GM12878 (cell line): ENCODE results near the gene MCTP2. TPM values are rescaled to one million over a fixed set of nuclear protein-coding genes. Genes with fewer than 3 reads are reported as not detected.

Experiments used
- ATAC-seq: fragments of 200-7000 bp; cut with Tn5 transposase; 3 replicates; pipeline ENCODE4 v1.9.1; 2020; ENCODE audit warnings: mild to moderate bottlenecking, moderate library complexity
- BruUV-seq: library from RNA; stranded (reverse); fragments of 400-500 nt; replicated peaks from 2 replicates; lab custom pipeline; 2021; lab: Mats Ljungman, UMichigan
- CTCF ChIA-PET: fragments of 300-600 bp; sonication (Branson Sonifier 250); formaldehyde crosslinking; extraction: SDS; loops from one replicate; lab custom pipeline; 2021; ENCODE audit warnings: inconsistent platforms; lab: Yijun Ruan, JAX
- POLR2A ChIA-PET: fragments of 350-600 bp; formaldehyde crosslinking; extraction: SDS; loops from one replicate; lab custom pipeline; 2021; ENCODE audit warnings: inconsistent platforms; lab: Charles Lee
- RAD21 ChIA-PET: fragments of 300-600 bp; sonication (Branson Sonifier 250); formaldehyde crosslinking; loops from one replicate; lab custom pipeline; 2023; ENCODE audit warnings: antibody characterized with exemption; ENCODE audit not compliant: unreplicated experiment; lab: Charles Lee
- SMC1A ChIA-PET: fragments of 300-600 bp; sonication (Branson Sonifier 250); formaldehyde crosslinking; loops from one replicate; lab custom pipeline; 2023; ENCODE audit not compliant: unreplicated experiment, uncharacterized antibody; lab: Charles Lee
- DNase-seq: peaks from one replicate; pipeline ENCODE4 v3.0.0-alpha.2; 2011; ENCODE audit warnings: low read depth, low spot score
- FAIRE-seq: peaks from 3 replicates; lab custom pipeline; 2011; peaks lifted over from hg19 to GRCh38; lab: Jason Lieb, UNC
- H2AFZ ChIP-seq: 2 replicates; pipeline ENCODE4 v1.6.0; 2011; ENCODE audit warnings: low read depth, low read length, control low read depth; ENCODE audit not compliant: control insufficient read depth
- H3K27ac ChIP-seq: 2 replicates; pipeline ENCODE4 v1.5.1; 2011; ENCODE audit warnings: control low read depth; ENCODE audit not compliant: control insufficient read depth, insufficient read depth
- H3K27me3 ChIP-seq, 2 experiments: replicated peaks in 1 of 2; 2 replicates each; pipeline versions ENCODE4 v1.6.0 to v1.6.1; 2011; ENCODE audit warnings: low read length in 1 of 2; ENCODE audit not compliant: control insufficient read depth in 2 of 2, insufficient read depth in 2 of 2
- H3K36me3 ChIP-seq, 2 experiments: 2 replicates each; pipeline ENCODE4 v1.5.1; 2011; ENCODE audit warnings: low read length in 1 of 2; ENCODE audit not compliant: control insufficient read depth in 2 of 2, insufficient read depth in 2 of 2
- H3K4me1 ChIP-seq: 2 replicates; pipeline ENCODE4 v1.6.1; 2011; ENCODE audit warnings: mild to moderate bottlenecking, low read length, moderate library complexity, mixed read lengths; ENCODE audit not compliant: control insufficient read depth, insufficient read depth
- H3K4me2 ChIP-seq: 2 replicates; pipeline ENCODE4 v1.6.0; 2011; ENCODE audit warnings: control low read depth; ENCODE audit not compliant: control insufficient read depth, insufficient read depth
- H3K4me3 ChIP-seq: fragments of 200-600 bp; sonication (generic); 2 replicates; pipeline ENCODE4 v1.5.1; 2016
- H3K79me2 ChIP-seq: 2 replicates; pipeline ENCODE4 v1.6.0; 2011; ENCODE audit warnings: low read length; ENCODE audit not compliant: control insufficient read depth, insufficient read depth
- H3K9ac ChIP-seq: 2 replicates; pipeline ENCODE4 v1.8.0; 2011; ENCODE audit warnings: low read length, control low read depth, mixed read lengths; ENCODE audit not compliant: control insufficient read depth, insufficient read depth
- H3K9me3 ChIP-seq: replicated peaks from 3 replicates; pipeline ENCODE4 v1.5.1; 2011; ENCODE audit warnings: mild to moderate bottlenecking, low read length; ENCODE audit not compliant: control insufficient read depth, insufficient read depth
- H4K20me1 ChIP-seq: 2 replicates; pipeline ENCODE4 v1.6.0; 2011; ENCODE audit not compliant: control insufficient read depth, insufficient read depth
- CBX3 ChIP-seq: fragments of 200-600 bp; sonication (generic); IDR thresholded peaks from 2 replicates; pipeline ENCODE4 v1.6.1; 2016; ENCODE audit warnings: low read depth, borderline replicate concordance
- ETV6 ChIP-seq, 2 experiments: fragments of 450-650 bp in 1 of 2; IDR thresholded peaks in 1 of 2; conservative IDR thresholded peaks in 1 of 2; 2 replicates each; pipeline ENCODE4 v1.6.1; 2014; ENCODE audit warnings: antibody characterized with exemption in 1 of 2, borderline replicate concordance in 1 of 2, low read depth in 1 of 2, mild to moderate bottlenecking in 1 of 2, moderate library complexity in 1 of 2
- JUND ChIP-seq: IDR thresholded peaks from 2 replicates; pipeline ENCODE4 v1.6.1; 2012; ENCODE audit warnings: low read depth, mild to moderate bottlenecking, low read length, improper control_type of control experiment, moderate library complexity
- MYB ChIP-seq: fragments of 150-350 bp; IDR thresholded peaks from 2 replicates; pipeline ENCODE4 v1.6.1; 2014; ENCODE audit warnings: mild to moderate bottlenecking, low read depth, low read length, borderline replicate concordance
- NFIC ChIP-seq: IDR thresholded peaks from 2 replicates; pipeline ENCODE4 v1.6.1; 2012; ENCODE audit warnings: low read depth, mild to moderate bottlenecking, inconsistent platforms, low read length, moderate library complexity
- SMARCA5 ChIP-seq: fragments of 450-650 bp; IDR thresholded peaks from 2 replicates; pipeline ENCODE4 v1.6.1; 2017; ENCODE audit warnings: mild to moderate bottlenecking
- SPI1 ChIP-seq: IDR thresholded peaks from 2 replicates; pipeline ENCODE4 v1.6.1; 2011; ENCODE audit warnings: low read depth, mild to moderate bottlenecking, low read length, moderate library complexity, borderline replicate concordance; ENCODE audit not compliant: insufficient read depth
- TBL1XR1 ChIP-seq: IDR thresholded peaks from 2 replicates; pipeline ENCODE4 v1.6.1; 2012; ENCODE audit warnings: low read depth, low read length, improper control_type of control experiment
- YBX1 ChIP-seq: fragments of 450-650 bp; IDR thresholded peaks from 2 replicates; pipeline ENCODE4 v1.6.1; 2016; ENCODE audit warnings: antibody characterized with exemption
- ZNF687 ChIP-seq: fragments of 450-650 bp; IDR thresholded peaks from 2 replicates; pipeline ENCODE4 v1.6.1; 2017; ENCODE audit warnings: mild to moderate bottlenecking, moderate library complexity
- WGBS: methylation state at CpG from one replicate; pipeline ENCODE4 v1.1.6; 2016; ENCODE audit warnings: low lambda C conversion rate; ENCODE audit not compliant: insufficient replicate concordance, insufficient coverage; ENCODE audit errors: missing lambda C conversion rate; 5-methylcytosine and 5-hydroxymethylcytosine counted together
- in situ Hi-C: fragments of 300-500 bp; cut with MboI; formaldehyde crosslinking; loops from 9 replicates; pipeline ENCODE4 v1.14.3; 2018; ENCODE audit warnings: mixed read lengths
- intact Hi-C: fragments of 100-400 bp; cut with micrococcal nuclease; formaldehyde crosslinking; loops from one replicate; pipeline ENCODE4 v1.14.2; 2022; ENCODE audit not compliant: unreplicated experiment
- polyA plus RNA-seq, 11 experiments: library from polyadenylated mRNA; depleted of rRNA in 4 of 11; unstranded in 6 of 11; stranded (reverse) in 5 of 11; fragments of >200 nt; fragmentation: Nextera tagmentation in 4 of 11; fragmentation: Illumina TruSeq in 1 of 11; extraction: Ambion mirVana in 4 of 11; extraction: Trizol in 1 of 11; gene quantifications; 1 replicate in 1 of 11; 2 replicates in 10 of 11; pipeline versions ENCODE4 v1.2.1 to v1.2.3, GENCODE V29; 2011 to 2016; ENCODE audit warnings: inconsistent platforms in 2 of 11, missing spikeins in 2 of 11, low read depth in 1 of 11
- total RNA-seq, 4 experiments: library from RNA; depleted of rRNA in 3 of 4; stranded (reverse); fragments of >200 nt in 3 of 4; fragmentation: Illumina TruSeq in 1 of 4; extraction: Trizol in 1 of 4; gene quantifications; 2 replicates each; pipeline versions ENCODE4 v1.2.1 to v1.2.3, GENCODE V29; 2013 to 2021

Gene MCTP2
- total and polyA plus RNA-seq, 10 of the 15 experiments (the other 5 are each of a cell fraction or from before 2014, with no cell fraction given): 0.24 to 48.5 (median 0.88) TPM

- no TSS peak for BruUV-seq
- H3K27ac ChIP-seq: no peak overlapping the region
- no peaks in the 10 kb centered on the region for H3K27me3 ChIP-seq
- FAIRE-seq (no peak), ATAC-seq (0 out of 3 replicates have a peak, but pooled peaks have one; percentile 42), DNase-seq (no peak)
- POLR2A ChIA-PET: no interaction called here
- no peaks in the 10 kb centered on the region for H4K20me1 ChIP-seq
- no peaks in the 10 kb centered on the region for H3K9me3 ChIP-seq
- H3K4me1 ChIP-seq: peaks cover 3% of the 10 kb centered on the region; the same call in 1 of the 2 replicates
- TF ChIP-seq CBX3: no peak
- TF ChIP-seq SPI1: peak; percentile 58; the same call in 1 of the 2 replicates
- TF ChIP-seq MYB: no peak
- no peak for TF ChIP-seq TBL1XR1
- TF ChIP-seq NFIC: no peak
- no peak for TF ChIP-seq JUND
- SMC1A ChIA-PET: no interaction called here
- no peaks in the 10 kb centered on the region for H3K79me2 ChIP-seq
- H3K4me3 ChIP-seq: no peak overlapping the region
- in situ Hi-C loops: no loop called here
- H3K9ac ChIP-seq: no peak overlapping the region
- RAD21 ChIA-PET: interaction anchor here (1.2 kb wide), 1 partner anchor 30 kb away, joined by 3 read pairs; no protein-coding TSS in a partner anchor
- H3K36me3 ChIP-seq: no peaks in the 10 kb centered on the region
- H3K4me2 ChIP-seq: no peak overlapping the region
- CTCF ChIA-PET: no interaction called here
- 4% methylated on average over 3 of the region's 3 CpGs for WGBS
- intact Hi-C loops: no loop called here
- no peak overlapping the region for H2AFZ ChIP-seq
These were observed 151.7 kb downstream of the MCTP2 start for GRCh38 chr15:94383041-94383440.

- no peak overlapping the region for H3K4me2 ChIP-seq
These were observed 152.3 kb downstream of the MCTP2 start for GRCh38 chr15:94383706-94384105.

More at GRCh38 chr15:94383706-94384105, 152.3 kb downstream of the MCTP2 start:
- no peak for DNase-seq
- no peaks in the 10 kb centered on the region for H3K9me3 ChIP-seq
- H3K4me1 ChIP-seq: peaks cover 4% of the 10 kb centered on the region; the same call in 1 of the 2 replicates
- intact Hi-C loops (no loop called here), in situ Hi-C loops (no loop called here)
- no peaks in the 10 kb centered on the region for H3K27me3 ChIP-seq
- ATAC-seq: no peak
- whole genome bisulfite sequencing: 57% methylated on average over 9 of the region's 9 CpGs
- no peak overlapping the region for H3K4me3 ChIP-seq
- no peaks in the 10 kb centered on the region for H3K79me2 ChIP-seq
- CTCF ChIA-PET: no interaction called here
- no TSS peak for BruUV-seq
- no peak overlapping the region for H3K27ac ChIP-seq
- POLR2A ChIA-PET: no interaction called here
- no peak overlapping the region for H2AFZ ChIP-seq
- no peaks in the 10 kb centered on the region for H3K36me3 ChIP-seq
- TF ChIP-seq SMARCA5: no peak
- no peak for TF ChIP-seq ZNF687
- TF ChIP-seq ETV6 (conservative IDR thresholded peaks at IDR 0.05 in 1 of 2, IDR thresholded peaks at IDR 0.05 in 1 of 2; ENCODE audit: borderline replicate concordance in 1 of 2, low read depth in 1 of 2): no peak
- no peak for TF ChIP-seq YBX1
- TF ChIP-seq, all 136 proteins: peak for 0
- SMC1A ChIA-PET: no interaction called here
- H4K20me1 ChIP-seq: no peaks in the 10 kb centered on the region
- no peak overlapping the region for H3K9ac ChIP-seq
- FAIRE-seq: no peak
- RAD21 ChIA-PET: interaction anchor here (1.2 kb wide), 1 partner anchor 29 kb away, joined by 3 read pairs; no protein-coding TSS in a partner anchor
